NCI-H2107 treated with DMSO at 0.1 percent for 48 hours (cell line): ENCODE measurements around the gene PCSK2.

Experiments used
- DNase-seq: peaks from one replicate; lab custom pipeline; 2025; ENCODE audit not compliant: unreplicated experiment; lab: John Stamatoyannopoulos, UW

The PCSK2 gene

DNA sequence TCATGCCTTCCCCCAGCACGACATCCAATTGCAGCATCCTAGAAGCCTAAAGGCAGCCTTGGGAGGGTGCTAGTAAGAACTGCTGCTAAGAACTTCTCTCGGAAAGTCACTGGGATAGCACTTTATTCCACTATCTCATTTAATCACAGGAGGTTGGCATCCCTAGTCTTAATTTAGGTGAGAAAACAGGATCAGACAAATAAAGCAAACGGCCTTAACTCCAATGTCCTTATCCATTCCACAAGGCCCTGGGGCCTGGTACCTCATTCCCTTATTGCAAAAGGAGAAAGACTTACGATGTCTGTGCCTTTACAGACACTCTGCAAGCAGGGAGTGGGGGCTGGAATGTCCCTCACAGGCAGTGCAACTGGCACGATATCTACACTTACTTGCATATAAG lies 243.7 kb downstream of the PCSK2 start:
- no peak for DNase-seq

DNA sequence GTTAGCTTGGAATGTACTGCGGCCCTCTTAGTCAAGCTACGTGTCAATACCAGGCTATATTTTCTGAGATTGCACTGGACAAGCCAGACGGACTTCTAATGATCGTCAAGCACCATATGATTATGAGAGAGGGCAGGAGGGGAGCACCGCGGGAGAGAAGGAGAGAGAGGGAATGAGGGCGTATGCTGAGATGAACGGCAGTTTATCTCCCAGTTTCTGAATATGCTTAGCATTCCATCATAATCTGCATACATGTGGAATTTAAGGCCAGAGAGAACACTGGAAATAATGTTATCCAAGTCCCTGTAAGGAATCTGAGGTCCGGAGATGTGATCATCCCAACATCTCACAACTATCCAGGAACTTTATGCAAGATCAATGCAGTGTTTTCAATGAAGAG lies 244.1 kb downstream of the PCSK2 start:
- no peak for DNase-seq

DNA sequence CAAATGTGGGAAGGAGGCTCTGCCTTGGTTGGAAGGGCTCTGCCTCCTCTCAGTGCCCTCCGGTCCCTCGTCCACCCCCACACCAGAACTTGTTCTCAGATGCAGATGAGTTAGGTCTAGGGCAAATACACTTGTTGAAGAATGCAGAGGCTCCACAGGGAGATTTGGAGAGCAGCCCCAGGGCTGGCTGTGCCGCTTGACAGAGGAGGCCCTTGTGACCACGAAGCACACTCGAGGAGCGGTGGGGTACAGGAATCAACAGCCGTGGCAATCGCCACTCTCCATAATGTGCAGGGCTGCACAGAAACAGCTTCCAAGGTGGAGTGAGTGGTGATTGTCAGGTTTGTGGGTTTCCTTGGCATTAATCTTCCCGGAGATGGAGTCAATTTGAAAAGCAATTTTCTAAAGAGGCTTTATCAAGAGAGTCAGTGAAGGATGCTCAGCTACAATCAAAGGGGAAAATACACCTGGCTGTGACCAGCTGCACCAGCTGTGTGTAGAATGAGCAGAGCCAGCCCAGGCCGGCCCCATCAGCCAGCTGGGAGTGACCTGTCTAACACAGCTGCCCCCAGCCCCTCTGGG lies 244.9 kb downstream of the PCSK2 start:
- DNase-seq: peak; percentile 71

DNA sequence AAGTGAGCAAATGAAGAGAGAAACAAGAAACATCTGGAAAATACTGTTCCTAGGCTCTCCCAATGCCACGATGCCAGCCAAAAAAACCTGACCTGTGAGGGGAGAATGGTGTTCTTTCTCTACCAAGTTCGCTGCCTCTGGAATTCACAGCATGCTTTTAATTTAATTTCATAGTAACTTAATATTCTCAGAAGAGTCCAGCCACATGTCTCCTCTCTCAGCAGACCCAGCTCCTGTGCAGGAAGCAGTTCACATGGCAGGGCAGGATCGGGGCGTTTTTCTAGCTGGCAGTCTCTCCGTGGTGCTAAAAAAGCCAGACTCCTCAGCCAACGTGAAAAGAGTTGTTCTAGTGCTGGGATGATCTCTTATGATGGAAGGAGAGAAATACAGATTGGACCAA lies 246.8 kb downstream of the PCSK2 start:
- no peak for DNase-seq

DNA sequence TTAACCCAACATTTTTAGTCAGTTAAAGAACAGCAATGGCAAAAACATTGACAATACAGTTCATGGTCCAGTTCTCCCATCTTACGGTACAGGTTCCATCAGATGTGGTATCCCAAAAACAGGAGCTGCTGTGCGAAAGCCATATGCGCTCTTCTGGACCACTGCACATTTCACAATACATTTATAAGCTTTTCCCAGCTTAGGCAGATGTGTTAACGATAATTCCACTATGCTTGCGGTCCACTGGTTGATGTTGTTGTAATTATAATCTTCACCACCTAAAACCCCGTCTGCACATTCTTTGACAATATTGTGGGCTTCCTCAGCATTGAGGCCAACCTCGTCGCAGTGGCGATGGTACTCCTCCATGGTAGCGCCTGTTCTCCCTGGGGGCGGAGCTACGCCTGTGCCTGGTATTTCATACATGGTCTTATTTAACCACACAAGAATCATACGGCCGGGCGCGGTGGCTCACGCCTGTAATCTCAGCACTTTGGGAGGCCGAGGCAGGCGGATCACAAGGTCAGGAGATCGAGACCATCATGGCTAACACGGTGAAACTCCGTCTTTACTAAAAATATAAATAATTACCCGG lies 252.3 kb downstream of the PCSK2 start:
- DNase-seq: no peak

DNA sequence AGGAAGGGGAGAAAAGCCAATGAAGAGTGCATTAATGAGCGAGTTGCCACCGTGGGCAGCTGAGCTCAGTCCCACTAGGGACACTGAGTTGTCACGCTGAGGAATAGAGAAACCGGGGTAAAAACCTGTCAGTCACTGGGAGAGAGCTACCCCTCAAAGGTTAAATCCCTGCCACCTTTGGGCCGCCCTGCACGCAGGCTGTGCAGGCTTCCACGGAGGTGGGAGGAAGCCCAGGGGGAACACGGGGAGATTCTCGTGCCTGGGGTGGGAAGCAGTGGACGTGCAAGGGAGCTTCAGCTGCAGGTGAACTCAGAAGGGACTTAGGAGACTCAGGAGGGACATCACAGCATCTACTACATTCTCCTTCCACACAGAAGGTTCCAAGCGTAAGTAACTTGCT lies 253.9 kb downstream of the PCSK2 start:
- DNase-seq: no peak

DNA sequence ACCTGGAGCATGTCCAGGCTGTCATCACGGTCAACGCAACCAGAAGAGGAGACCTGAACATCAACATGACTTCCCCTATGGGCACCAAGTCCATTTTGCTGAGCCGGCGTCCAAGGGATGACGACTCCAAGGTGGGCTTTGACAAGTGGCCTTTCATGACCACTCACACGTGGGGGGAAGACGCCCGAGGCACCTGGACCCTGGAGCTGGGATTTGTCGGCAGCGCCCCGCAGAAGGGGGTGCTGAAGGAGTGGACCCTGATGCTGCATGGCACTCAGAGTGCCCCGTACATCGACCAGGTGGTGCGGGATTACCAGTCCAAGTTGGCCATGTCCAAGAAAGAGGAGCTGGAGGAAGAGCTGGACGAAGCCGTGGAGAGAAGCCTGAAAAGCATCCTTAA lies 254.8 kb downstream of the PCSK2 start:
- no peak for DNase-seq

DNA sequence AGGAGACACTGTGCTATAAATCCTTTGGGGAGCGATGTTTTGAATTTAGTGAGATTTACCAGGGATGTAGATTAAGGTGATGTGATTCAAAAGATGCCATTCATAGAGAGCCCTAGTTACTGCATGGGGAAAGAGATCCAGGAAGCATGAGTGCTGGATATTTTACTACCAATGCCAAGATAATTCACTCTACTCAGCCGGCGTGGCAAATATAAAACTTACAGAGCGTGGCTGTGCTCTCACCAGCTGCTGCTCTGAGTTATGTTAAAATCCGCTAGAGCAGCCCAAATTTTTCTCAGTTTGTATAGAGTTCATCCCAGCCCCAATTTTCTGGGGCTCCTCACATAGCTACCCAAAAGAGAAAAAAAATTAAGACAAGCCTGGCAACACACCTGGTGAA lies 255.7 kb downstream of the PCSK2 start:
- no peak for DNase-seq

DNA sequence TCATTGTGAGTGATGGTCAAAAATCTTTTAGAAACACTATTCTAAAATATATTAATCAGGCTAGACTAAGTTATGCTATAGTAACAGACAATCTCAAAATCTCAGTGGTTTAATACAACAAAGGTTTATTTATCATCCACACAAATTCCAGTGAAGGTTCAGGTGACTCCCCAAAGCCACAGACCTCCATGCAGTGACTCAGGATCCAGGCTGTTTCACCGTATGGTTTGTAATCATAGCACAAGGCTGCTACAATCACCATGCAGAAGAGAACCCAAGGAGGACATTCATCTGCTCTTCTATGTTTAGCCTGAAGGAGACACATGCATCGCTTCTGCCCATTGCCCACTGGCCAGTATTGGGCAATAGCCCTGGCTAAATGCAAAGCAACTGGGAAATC lies 258.2 kb downstream of the PCSK2 start:
- DNase-seq: no peak

DNA sequence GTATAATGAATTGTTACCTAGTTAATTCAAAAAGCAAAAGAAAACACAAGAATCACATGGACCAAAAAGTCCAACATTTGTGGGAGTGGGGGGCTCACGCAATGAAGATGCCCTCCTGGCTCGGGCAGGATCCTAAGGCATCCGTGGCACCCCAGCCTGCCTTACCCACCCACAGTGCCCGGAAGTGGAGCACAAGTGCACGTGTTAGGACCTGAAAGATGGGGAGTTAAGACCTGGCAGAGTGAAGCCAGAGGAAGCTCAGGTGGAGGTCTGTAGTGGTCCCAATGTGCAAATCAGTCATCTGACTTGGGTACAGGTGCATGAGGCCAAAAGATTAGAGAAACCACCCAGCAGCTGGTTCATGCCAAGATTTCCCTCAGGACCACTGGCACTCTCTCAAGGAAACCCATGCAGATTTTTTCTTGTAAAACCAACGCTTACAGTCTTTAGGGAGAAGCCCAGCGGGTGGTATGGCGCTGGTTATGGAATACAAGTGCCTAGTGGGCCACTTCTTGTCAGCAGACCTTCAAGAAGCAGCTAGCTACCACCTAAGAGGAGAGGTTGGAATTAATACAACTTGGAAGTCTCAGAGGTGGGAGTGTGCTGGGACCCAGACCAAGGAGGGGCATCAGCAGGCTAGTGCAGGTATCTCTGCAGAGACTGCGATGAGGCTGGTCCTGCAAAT lies 262.2 kb downstream of the PCSK2 start:
- DNase-seq: no peak

DNA sequence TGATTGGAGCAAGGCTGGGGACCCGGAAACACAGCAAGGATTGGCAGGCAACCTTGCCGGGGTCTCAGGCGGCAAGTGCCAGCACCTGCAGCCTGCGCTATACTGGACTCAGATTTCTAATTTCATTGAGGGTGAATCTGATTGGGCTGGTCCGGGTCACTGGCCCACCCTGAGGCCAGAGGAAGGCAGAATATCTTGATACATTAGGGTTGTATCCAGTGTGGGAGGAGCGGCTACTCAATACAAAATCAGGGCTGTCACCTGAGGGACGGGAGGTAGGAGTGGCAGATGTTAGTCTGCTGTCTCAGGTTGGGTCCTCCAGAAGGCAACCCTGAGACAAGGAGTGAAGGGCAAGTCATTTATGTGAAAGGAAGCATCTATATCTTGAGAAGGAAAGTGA lies 263.7 kb downstream of the PCSK2 start:
- DNase-seq: no peak

DNA sequence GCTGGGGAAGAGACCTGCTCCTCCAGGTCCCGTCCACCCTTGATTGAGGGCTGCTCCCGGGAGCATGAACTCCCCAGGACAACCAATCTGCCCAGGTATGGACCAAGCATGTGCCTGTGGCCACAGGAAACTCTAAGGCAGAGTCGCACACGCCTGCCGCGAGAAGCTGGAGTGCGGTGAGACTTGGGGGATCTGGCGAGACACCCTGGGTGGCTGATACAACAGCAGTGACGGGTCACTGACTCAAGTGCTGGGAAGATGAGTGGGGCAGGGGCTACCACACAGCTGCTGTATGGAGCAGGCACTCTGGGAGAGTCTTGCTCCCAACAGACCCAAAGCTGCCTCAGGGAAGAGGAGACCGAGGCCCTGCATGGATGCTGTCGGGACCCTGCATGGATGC lies 264.2 kb downstream of the PCSK2 start:
- no peak for DNase-seq

DNA sequence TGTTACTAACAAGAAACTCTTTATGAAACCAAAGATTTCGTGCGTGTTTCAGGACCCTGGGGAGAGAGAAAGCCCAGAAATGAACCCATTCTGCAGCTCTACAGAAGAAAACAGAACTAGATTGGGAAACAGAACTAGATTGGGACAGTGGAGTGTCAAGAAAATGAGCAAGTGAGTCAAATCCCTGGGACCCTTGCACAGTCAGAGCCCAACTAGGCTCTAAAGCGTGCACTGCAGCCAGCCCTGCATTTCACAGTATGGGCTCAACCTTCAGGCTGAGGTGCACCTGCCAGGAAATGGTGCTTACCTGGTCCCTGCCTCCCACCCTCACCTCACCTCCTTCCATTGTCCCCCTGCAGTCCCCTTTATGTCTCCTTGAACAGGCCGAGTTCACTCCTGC lies 264.6 kb downstream of the PCSK2 start:
- DNase-seq: no peak

DNA sequence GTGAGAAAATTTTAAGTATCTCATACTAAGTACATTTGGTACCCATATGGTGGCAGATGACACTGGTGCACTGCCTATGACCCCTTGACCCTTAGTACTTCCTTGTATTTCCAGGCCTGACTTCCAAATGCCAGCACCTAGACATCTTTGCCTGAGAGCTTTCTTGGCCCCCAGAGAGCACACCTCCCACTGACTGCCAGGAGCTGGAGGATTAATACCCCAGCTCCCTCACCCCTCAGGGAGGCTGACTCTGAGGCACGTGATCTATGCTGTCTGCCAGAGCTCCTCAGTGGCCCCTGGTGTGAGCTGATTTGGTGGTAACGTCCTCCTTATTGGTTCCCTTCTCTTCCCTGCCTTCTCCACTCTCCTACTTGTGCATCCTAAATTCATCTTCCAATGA lies 266.3 kb downstream of the PCSK2 start:
- DNase-seq: no peak

DNA sequence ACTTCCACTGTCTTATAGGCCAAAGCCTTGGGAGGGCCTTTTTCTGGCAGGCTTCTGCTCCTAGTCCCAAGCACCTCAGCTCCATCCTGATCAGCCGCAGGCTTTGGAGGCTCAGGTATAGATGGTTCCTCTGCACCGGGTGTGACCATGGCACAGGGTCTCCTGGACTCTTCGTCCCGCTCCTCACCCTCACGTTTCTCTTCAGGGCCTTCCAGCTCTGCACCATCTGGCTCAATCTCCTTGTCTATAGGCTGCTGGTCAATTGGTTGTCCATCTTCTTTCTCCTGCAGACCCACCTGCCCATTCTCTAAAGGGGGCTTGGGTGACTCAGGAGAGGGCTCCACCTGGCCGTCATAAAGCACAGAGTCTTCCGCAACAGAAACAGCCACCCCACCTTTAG lies 267.4 kb downstream of the PCSK2 start:
- no peak for DNase-seq

DNA sequence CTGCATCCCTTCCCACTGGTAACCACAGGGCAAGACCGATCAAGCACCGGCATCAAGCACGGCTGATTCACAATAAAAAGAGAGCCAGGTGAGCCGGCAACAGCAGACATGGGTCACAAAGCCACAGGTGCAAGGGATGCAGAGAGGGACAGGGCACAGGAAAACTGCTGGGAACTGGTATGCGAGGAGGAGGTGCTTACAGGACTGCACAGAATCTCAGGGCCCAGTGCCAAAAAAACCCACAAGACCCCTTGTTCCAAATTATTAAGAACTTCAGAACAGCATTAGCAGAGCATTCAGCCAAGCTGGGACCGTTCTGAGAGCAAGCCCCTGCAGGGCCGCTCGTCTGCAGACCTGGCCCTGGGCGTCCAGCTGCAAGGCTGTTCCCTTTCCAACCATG lies 269.0 kb downstream of the PCSK2 start:
- DNase-seq: no peak

DNA sequence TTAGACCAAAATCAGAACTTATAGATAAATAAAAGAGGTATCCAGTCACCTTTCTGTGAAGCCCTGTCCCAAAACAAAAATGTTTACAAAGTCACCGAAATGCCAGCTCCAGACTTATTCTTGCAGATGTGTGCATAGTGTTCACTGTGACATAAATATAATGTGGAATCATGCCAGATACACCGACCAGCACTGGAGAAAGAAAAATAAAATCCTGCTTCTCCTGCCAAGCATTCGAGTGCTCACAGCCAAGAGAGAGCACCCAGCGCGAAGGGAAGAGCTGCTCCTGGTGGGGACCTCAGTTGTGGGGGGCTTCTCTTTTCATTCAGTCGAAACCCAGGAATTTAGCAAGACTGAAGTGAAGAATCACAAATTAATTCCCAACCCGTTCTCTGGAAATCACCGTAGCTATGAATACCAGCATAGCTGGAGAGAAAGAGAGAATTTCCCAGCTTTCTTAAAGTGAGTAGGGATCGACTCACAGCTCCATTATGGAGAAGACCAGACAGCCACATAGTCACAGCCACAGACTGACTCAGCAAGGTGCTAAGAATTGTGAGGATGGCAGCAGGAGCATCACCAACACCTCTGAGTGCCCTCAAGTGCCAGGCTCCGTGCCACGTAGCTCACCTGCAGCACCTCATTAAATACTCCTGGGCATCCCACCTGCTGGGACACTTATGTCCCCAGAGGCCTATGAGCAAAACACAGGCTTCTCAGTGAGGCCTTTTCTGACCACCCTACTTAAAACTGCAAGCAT lies 271.2 kb downstream of the PCSK2 start:
- DNase-seq: peak; percentile 40

DNA sequence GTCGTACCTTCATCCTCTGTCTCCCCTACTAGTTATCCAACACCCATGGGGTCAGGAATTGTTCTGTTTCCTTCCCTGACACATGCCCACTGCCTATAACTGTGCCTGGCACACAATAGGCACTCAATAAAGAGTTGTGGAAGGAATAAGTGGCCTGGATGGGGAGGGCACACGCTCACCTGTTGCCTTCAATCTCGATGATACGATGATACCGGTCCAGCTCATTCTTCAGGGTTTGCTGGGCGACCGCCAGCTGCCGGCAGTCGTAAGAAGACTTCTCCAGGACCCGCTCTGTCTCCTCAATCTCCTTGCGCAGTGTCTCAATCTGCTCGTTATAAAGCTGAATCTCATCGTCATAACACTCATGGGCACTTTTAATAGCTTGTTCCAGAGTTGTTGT lies 271.8 kb downstream of the PCSK2 start:
- no peak for DNase-seq

DNA sequence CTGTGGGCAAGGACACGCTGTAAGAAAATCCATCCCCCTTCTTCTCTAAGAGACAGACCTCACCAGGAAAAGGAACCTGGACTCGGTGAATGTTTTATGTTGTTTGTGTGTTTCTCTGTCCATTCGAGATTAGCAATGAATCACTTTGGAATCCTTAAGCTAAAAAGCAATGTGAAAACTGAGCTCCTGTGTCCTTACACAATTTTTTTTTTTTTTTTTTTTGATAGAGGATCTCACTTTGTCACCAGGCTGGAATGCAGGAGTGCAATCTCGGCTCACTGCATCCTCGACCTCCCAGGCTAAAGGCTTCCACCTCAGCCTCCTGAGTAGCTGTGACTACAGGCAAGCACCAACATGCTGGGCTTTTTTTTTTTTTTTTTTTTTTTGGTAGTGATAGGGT lies 272.2 kb downstream of the PCSK2 start:
- DNase-seq: no peak

DNA sequence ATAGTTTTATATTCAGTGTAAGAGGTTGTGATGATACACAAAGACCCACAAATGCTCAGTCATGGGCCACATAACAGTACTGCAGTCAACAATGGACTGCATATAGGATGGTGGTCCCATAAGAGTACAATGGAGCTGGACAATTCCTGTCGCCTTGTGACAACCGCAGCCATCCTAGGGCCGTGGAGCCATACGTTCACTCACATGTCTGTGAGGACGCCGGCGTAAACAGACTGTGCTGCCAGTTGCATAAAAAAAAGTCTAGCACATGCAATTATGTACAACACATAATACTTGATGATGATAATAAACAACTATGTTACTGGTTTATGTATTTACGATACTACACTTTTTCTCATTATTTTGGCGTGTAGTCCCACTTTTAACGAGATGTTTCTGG lies 273.4 kb downstream of the PCSK2 start:
- no peak for DNase-seq

DNA sequence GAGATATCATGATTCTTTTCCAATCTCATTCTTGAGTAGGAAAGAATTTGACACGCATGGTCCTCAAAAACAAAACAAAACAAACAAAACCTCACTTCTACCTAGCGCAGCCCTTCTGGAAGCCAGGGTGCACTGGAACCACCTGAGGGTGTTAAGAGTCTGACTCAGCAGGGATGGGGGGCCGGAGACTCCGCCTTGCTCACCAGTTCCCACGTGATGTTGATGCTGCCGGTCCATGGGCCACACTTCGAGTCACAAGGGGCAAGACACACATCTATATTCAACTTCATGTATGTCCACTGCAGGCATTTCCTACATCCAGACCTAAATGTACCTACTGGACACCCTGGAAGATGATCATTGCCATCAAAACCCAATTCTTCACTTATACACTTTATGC lies 274.0 kb downstream of the PCSK2 start:
- no peak for DNase-seq

DNA sequence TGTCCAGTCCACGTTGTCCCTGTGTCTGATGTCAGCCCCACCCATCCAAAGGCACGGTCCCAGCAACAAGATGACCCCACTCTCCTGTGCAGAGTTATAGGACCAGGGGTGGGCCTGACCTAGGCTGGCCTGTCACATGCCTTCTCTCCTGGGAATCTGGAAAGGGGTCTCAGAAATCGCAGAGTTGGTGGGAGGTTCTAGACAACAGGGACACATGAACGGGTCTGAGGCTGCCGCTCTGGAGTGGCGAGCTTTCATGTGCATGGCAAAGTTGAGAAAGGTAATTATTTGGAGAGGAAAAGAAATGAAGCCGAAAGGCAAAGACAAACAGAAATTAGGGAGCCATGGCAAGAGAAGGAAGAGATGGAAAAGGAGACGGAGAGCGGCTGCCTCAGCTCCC lies 274.9 kb downstream of the PCSK2 start:
- DNase-seq: no peak
